ENCODE results near the gene CD48.

DNA sequence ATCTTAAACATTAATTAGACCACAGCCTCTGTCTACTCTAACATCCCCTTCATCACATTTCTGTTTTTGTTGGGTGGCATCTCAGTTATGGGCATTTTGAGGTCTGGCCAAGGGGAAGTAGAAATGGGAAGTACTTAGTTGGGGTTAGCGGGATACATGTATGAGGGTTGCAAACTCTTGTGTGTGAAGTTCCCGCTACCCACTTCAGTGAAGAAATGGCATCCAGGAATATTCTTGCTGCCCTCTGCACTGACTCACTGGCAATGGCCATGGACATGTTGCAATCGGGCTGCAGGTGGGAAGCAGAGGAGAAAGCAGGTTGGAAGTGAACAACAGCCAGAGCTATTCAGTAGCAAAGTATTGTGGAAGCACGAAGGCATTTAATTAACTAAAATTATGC, 7.4 kb downstream of the CD48 start:
- TF ChIP-seq, protein P1, sequence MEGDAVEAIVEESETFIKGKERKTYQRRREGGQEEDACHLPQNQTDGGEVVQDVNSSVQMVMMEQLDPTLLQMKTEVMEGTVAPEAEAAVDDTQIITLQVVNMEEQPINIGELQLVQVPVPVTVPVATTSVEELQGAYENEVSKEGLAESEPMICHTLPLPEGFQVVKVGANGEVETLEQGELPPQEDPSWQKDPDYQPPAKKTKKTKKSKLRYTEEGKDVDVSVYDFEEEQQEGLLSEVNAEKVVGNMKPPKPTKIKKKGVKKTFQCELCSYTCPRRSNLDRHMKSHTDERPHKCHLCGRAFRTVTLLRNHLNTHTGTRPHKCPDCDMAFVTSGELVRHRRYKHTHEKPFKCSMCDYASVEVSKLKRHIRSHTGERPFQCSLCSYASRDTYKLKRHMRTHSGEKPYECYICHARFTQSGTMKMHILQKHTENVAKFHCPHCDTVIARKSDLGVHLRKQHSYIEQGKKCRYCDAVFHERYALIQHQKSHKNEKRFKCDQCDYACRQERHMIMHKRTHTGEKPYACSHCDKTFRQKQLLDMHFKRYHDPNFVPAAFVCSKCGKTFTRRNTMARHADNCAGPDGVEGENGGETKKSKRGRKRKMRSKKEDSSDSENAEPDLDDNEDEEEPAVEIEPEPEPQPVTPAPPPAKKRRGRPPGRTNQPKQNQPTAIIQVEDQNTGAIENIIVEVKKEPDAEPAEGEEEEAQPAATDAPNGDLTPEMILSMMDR (conservative IDR thresholded peaks at IDR 0.05; ENCODE audit: low read depth, low read length) = no peak
- no peak for TF ChIP-seq EZH2 (IDR thresholded peaks at IDR 0.05; ENCODE audit: borderline replicate concordance, low read depth, low read length, poor library complexity, severe bottlenecking)
